BJ (cell line): ENCODE data around the gene ARHGEF4. TPM values are rescaled to one million over a fixed set of nuclear protein-coding genes. Genes with fewer than 3 reads are reported as not detected.

Experiments used
- CTCF ChIA-PET: fragments of 350-600 bp; formaldehyde crosslinking; extraction: SDS; loops from one replicate; lab custom pipeline; 2021; ENCODE audit warnings: antibody characterized with exemption, inconsistent platforms; lab: Yijun Ruan, JAX
- POLR2A ChIA-PET: fragments of 300-600 bp; sonication (Branson Sonifier 250); formaldehyde crosslinking; extraction: SDS; loops from one replicate; lab custom pipeline; 2021; ENCODE audit warnings: antibody characterized with exemption; lab: Charles Lee
- DNase-seq: peaks from one replicate; pipeline ENCODE4 v3.0.0-alpha.2; 2011; ENCODE audit warnings: low read depth
- H3K27me3 ChIP-seq: 2 replicates; pipeline ENCODE4 v1.6.0; 2011; ENCODE audit warnings: low read length; ENCODE audit not compliant: control insufficient read depth, insufficient read depth
- H3K36me3 ChIP-seq: 2 replicates; pipeline ENCODE4 v1.5.1; 2011; ENCODE audit warnings: low read length; ENCODE audit not compliant: control insufficient read depth, insufficient read depth
- H3K4me3 ChIP-seq: 2 replicates; pipeline ENCODE4 v1.5.1; 2011; ENCODE audit warnings: low read depth, mild to moderate bottlenecking, control low read depth, low read length
- polyA plus RNA-seq: library from polyadenylated mRNA; depleted of rRNA; stranded (reverse); fragments of >200 nt; gene quantifications from 2 replicates; pipeline ENCODE4 v1.2.3, GENCODE V29; 2011
- TF ChIP-seq, protein P1 (sequence below): IDR thresholded peaks from 2 replicates; pipeline ENCODE4 v1.5.1; 2011; ENCODE audit warnings: low read depth, mild to moderate bottlenecking, control low read depth, inconsistent platforms, low read length, moderate library complexity; ENCODE audit not compliant: insufficient read depth

The ARHGEF4 gene
- polyA plus RNA-seq, 1 experiment: 15.1 TPM

DNA sequence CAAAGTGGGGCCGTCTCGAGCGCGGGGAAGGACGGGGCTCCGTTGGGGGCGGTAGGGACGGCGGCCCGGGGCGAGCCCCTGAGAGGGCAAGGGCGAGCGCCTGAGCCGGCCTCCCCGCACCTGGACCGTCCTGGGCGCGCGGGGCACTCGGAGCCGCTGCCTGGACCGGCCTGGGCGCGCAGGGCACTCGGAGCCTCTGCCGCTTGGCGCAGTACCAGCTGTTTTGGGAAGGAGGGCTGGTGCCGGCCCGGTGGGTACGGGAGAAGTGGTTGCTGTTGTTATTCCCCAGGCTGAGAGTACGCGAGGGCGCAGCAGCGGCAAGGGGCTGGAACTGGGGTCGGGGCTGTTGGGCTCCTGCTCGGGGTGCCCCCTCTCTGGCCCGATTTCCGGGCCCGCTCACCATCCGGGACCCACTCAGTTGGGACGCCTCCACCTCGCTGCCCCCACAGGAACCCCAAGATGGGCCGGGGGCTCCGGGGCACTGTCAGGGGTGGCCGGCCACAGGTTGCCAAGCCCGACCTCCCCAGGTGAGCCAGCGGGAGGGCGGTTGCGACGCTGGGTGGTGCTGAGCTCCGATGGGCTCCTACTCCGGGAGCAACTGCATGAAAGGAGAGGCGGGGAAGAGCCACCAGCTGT, 579 bp downstream of the ARHGEF4 start:
- Histone ChIP-seq H3K27me3 (peaks cover 11% of the 10 kb centered on the region), H3K4me3 (no peak overlapping the region), H3K36me3 (no peaks in the 10 kb centered on the region)
- POLR2A ChIA-PET: no interaction called here
- DNase-seq: no peak
- CTCF ChIA-PET: no interaction called here
- TF ChIP-seq, protein P1, sequence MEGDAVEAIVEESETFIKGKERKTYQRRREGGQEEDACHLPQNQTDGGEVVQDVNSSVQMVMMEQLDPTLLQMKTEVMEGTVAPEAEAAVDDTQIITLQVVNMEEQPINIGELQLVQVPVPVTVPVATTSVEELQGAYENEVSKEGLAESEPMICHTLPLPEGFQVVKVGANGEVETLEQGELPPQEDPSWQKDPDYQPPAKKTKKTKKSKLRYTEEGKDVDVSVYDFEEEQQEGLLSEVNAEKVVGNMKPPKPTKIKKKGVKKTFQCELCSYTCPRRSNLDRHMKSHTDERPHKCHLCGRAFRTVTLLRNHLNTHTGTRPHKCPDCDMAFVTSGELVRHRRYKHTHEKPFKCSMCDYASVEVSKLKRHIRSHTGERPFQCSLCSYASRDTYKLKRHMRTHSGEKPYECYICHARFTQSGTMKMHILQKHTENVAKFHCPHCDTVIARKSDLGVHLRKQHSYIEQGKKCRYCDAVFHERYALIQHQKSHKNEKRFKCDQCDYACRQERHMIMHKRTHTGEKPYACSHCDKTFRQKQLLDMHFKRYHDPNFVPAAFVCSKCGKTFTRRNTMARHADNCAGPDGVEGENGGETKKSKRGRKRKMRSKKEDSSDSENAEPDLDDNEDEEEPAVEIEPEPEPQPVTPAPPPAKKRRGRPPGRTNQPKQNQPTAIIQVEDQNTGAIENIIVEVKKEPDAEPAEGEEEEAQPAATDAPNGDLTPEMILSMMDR: no peak

DNA sequence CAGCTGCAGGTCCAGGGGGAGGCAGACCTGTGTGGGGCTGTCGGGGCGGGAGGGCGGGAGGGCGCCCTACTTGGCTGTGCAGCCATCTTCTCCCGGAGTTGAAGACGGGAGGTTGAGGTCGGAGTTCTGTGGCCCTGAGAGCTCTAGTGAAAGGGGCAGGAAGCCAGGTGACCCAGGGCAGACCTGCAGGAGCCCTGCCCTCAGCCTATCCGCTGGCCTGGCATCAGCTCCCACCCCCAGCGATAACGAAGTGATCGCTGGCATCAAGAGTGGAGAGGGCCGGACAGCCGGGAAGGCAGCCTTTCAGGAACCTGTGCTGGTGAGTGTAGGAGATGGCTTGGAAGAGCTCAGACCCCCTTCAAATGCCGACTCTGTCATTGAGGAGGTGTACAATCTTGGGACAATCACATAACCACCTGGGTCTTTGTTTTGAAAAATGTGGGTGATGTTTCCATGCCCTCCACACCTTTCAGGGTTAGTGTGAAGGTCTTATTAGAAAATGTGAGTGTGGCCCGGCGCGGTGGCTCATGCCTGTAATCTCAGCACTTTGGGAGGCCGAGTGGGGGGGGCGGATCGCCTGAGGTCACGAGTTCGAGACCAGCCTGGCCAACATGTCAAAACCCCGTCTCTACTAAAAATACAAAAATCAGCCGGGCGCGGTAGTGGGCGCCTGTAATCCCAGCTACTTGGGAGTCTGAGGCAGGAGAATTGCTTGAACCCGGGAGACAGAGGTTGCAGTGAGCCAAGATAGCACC, 1.3 kb downstream of the ARHGEF4 start:
- Histone ChIP-seq H3K4me3 (no peak overlapping the region), H3K27me3 (peaks cover 11% of the 10 kb centered on the region), H3K36me3 (no peaks in the 10 kb centered on the region)
- DNase-seq: no peak
- CTCF ChIA-PET: interaction anchor here (0.6 kb wide), 1 partner anchor 33 kb away, joined by 4 read pairs; no protein-coding TSS in a partner anchor
- TF ChIP-seq, protein P1: no peak
- POLR2A ChIA-PET: no interaction called here

DNA sequence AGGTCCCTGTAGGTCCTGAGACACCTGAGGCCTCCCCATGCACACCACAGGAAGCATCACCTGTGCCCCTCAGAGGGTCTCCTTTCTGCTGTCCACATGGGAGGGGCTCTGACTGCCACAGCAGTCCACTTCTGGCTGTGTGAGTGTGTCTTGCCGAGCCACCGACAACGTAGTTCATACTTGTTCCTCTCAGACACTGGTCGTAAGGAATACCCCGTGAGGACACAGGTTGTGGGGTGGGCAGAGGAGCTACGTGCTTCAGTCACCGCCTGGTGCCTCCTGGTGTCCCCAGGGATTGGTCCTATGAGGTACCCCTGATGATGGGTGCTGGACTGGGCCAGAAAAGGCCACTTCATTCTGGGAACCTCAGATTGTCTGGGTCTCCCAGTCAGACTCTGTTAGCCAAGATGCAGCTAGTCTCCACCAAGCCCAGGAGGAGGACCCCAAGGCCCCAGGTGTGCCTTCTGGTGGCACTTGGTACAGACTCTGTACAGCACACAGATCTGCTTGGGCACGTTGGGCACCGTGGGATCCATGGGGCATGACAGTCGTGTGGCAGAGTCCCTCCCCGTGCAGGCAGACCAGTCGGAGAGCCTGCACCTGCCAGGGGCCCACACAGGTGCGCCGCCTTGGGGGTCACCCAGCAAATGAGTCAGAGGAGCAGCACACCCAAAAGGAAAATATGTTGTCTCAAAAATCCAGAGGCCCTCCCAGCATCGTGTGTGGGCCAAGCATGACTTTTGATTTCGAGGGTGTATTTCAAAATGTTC, 2.5 kb downstream of the ARHGEF4 start:
- Histone ChIP-seq H3K27me3 (peaks cover 11% of the 10 kb centered on the region), H3K36me3 (no peaks in the 10 kb centered on the region), H3K4me3 (no peak overlapping the region)
- DNase-seq: no peak
- TF ChIP-seq, protein P1: no peak
- CTCF ChIA-PET: no interaction called here
- POLR2A ChIA-PET: no interaction called here

DNA sequence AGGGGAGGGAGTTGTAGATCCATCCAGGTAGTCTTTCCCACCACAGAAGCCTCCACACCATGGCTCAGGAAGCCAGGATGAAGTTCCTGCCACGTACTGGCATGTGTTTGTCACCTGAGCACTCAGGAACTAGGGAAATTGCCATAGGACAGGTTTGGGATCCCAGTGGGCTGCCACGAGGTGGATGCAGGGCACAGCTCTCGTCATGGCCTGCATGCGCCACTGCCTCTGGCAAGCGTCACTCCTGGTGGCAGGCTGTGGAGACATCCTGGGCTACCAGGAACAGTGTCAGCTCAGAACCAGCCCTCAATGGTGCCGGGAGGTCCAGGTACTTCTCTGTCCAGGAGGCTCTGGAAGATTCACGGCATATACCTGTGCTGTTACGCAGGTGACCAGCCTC, 3.8 kb downstream of the ARHGEF4 start:
- H3K4me3 ChIP-seq: no peak overlapping the region
- peaks cover 9% of the 10 kb centered on the region for H3K27me3 ChIP-seq
- no peak for DNase-seq
- ChIA-PET POLR2A (no interaction called here), CTCF (no interaction called here)
- TF ChIP-seq, protein P1: no peak
- H3K36me3 ChIP-seq: no peaks in the 10 kb centered on the region
